Trophoblast cell (in vitro differentiated cells and primary cell): ENCODE measurements around the gene HOOK1.

ENCODE experiments used
- DNase-seq, 2 donors: peaks; one replicate each; pipeline ENCODE4 v3.0.0-alpha.2; 2016
- H2AFZ ChIP-seq: 2 replicates; pipeline ENCODE4 v1.6.1; 2013; ENCODE audit warnings: low read length, moderate library complexity, mild to moderate bottlenecking; ENCODE audit not compliant: insufficient read depth, poor library complexity
- H2AK5ac ChIP-seq: 2 replicates; pipeline ENCODE4 v1.6.1; 2013; ENCODE audit warnings: mild to moderate bottlenecking, low read length
- H2BK120ac ChIP-seq: 2 replicates; pipeline ENCODE4 v1.6.1; 2013; ENCODE audit warnings: low read length, mild to moderate bottlenecking, moderate library complexity; ENCODE audit not compliant: insufficient read depth, poor library complexity
- H2BK12ac ChIP-seq: 2 replicates; pipeline ENCODE4 v1.6.1; 2013; ENCODE audit warnings: mild to moderate bottlenecking, low read length, moderate library complexity
- H2BK5ac ChIP-seq: 2 replicates; pipeline ENCODE4 v1.6.1; 2013; ENCODE audit warnings: low read length, low read depth, moderate library complexity, mild to moderate bottlenecking; ENCODE audit not compliant: poor library complexity
- H3K14ac ChIP-seq: 2 replicates; pipeline ENCODE4 v1.6.1; 2013; ENCODE audit warnings: mild to moderate bottlenecking, low read length
- H3K18ac ChIP-seq: 2 replicates; pipeline ENCODE4 v1.6.1; 2013; ENCODE audit warnings: mild to moderate bottlenecking, low read length
- H3K23ac ChIP-seq: 2 replicates; pipeline ENCODE4 v1.6.1; 2013; ENCODE audit warnings: low read length
- H3K27ac ChIP-seq: 2 replicates; pipeline ENCODE4 v1.5.1; 2013; ENCODE audit warnings: low read depth, mild to moderate bottlenecking, inconsistent platforms, low read length, moderate library complexity
- H3K27me3 ChIP-seq: 2 replicates; pipeline ENCODE4 v1.6.1; 2013; ENCODE audit warnings: inconsistent platforms, mild to moderate bottlenecking, low read length, moderate library complexity; ENCODE audit not compliant: insufficient read depth
- H3K36me3 ChIP-seq, 2 experiments: 1 replicate in 1 of 2; 2 replicates in 1 of 2; pipeline ENCODE4 v1.6.1; 2013; ENCODE audit warnings: low read length in 2 of 2, mild to moderate bottlenecking in 2 of 2, moderate library complexity in 1 of 2; ENCODE audit not compliant: insufficient read depth in 2 of 2, control insufficient read depth in 1 of 2
- H3K4ac ChIP-seq: 2 replicates; pipeline ENCODE4 v1.6.1; 2013; ENCODE audit warnings: low read depth, mild to moderate bottlenecking, low read length, moderate library complexity
- H3K4me1 ChIP-seq, 2 experiments: 1 replicate in 1 of 2; 2 replicates in 1 of 2; pipeline ENCODE4 v1.6.1; 2013; ENCODE audit warnings: low read length in 2 of 2, mild to moderate bottlenecking in 2 of 2, moderate library complexity in 1 of 2; ENCODE audit not compliant: insufficient read depth in 2 of 2, control insufficient read depth in 1 of 2
- H3K4me2 ChIP-seq: 2 replicates; pipeline ENCODE4 v1.6.1; 2013; ENCODE audit warnings: inconsistent platforms, mild to moderate bottlenecking, low read length, moderate library complexity
- H3K4me3 ChIP-seq: 2 replicates; pipeline ENCODE4 v1.5.1; 2013; ENCODE audit warnings: mild to moderate bottlenecking, low read depth, low read length, inconsistent platforms
- H3K79me1 ChIP-seq: one replicate; pipeline ENCODE4 v1.6.1; 2013; ENCODE audit warnings: low read length
- H3K79me2 ChIP-seq: 2 replicates; pipeline ENCODE4 v1.6.1; 2013; ENCODE audit warnings: low read length, mild to moderate bottlenecking; ENCODE audit not compliant: control insufficient read depth, insufficient read depth, poor library complexity
- H3K9ac ChIP-seq: 2 replicates; pipeline ENCODE4 v1.6.1; 2013; ENCODE audit warnings: mild to moderate bottlenecking, low read length
- H3K9me3 ChIP-seq: 2 replicates; pipeline ENCODE4 v1.6.1; 2013; ENCODE audit warnings: low read depth, mild to moderate bottlenecking, control low read depth, inconsistent platforms, low read length; ENCODE audit not compliant: insufficient read depth
- H4K12ac ChIP-seq: 2 replicates; pipeline ENCODE4 v1.6.1; 2013; ENCODE audit warnings: low read depth, mild to moderate bottlenecking, low read length, moderate library complexity
- H4K8ac ChIP-seq: 2 replicates; pipeline ENCODE4 v1.6.1; 2013; ENCODE audit warnings: low read depth, mild to moderate bottlenecking, low read length, moderate library complexity
- H4K91ac ChIP-seq: one replicate; pipeline ENCODE4 v1.6.1; 2013; ENCODE audit warnings: low read depth, mild to moderate bottlenecking, low read length, moderate library complexity
- WGBS: extraction: QIAGEN DNeasy Blood & Tissue Kit; methylation state at CpG from one replicate; pipeline ENCODE4 v1.1.7; 2013; ENCODE audit warnings: missing lambda C conversion rate; ENCODE audit not compliant: insufficient read length, insufficient coverage; ENCODE audit errors: extremely low coverage; 5-methylcytosine and 5-hydroxymethylcytosine counted together

HOOK1 gene

DNA sequence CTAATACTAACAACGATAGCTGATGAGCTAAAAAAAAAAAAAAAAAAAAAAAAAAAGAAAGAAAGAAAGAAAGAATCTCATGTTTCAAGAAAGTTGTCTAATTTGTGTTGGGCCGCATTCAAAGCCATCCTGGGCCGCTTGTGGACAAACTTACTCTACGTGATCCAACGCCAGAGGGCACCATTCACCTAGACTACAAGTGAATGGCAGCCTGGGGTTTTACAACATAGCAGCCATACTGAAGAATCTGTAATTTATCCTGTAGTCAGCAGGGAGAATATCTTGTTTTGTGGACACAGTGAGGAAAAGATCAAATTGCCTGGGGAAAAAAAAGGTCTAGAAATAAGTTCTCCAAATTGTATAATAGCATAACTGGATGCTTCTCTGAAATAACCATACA lies 64.8 kb downstream of the HOOK1 start:
- H2AFZ ChIP-seq: no peak overlapping the region
- no peak overlapping the region for H3K4me3 ChIP-seq
- H2BK12ac ChIP-seq: no peak overlapping the region
- H4K91ac ChIP-seq: no peak overlapping the region
- H3K9me3 ChIP-seq: no peaks in the 10 kb centered on the region
- no peak overlapping the region for H4K8ac ChIP-seq
- no peaks in the 10 kb centered on the region for H3K79me1 ChIP-seq
- WGBS: no CpG with 5 or more reads among the region's 5 CpGs
- H3K9ac ChIP-seq: no peak overlapping the region
- no peak overlapping the region for H3K27ac ChIP-seq
- no peak overlapping the region for H3K23ac ChIP-seq
- H2BK5ac ChIP-seq: no peak overlapping the region
- no peaks in the 10 kb centered on the region for H3K27me3 ChIP-seq
- no peak overlapping the region for H3K14ac ChIP-seq
- no peak overlapping the region for H3K4me2 ChIP-seq
- H3K4ac ChIP-seq: no peak overlapping the region
- H2AK5ac ChIP-seq: no peak overlapping the region
- no peaks in the 10 kb centered on the region for H3K36me3 ChIP-seq
- no peak overlapping the region for H2BK120ac ChIP-seq
- H3K18ac ChIP-seq: no peak overlapping the region
- DNase-seq: peak; percentile 78 to 89
- no peaks in the 10 kb centered on the region for H3K79me2 ChIP-seq
- no peak overlapping the region for H4K12ac ChIP-seq
- H3K4me1 ChIP-seq: no peaks in the 10 kb centered on the region

DNA sequence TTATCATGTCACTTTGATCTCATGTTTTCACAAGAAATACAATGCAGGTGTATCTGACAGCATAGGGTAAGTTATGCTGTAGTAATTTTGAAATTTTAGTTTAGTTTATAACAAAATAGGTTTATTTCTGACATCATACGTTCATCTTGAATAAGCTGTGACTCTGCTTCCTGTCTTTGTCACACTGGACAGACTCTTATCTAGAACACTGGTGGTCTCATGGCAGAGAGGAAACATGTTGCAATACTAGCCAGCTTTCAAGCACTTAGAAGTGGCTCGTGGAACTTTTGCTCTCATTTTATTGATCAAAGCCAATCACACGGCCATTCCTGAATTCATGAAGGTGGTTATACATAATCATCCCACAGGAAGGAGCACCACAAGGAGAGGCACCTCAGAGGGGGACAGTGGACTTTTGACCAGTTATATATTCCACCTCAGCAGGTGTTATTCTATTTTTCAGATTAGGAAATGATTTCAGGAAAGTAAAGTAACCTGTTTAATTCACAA lies 65.3 kb downstream of the HOOK1 start:
- Histone ChIP-seq H3K23ac (no peak overlapping the region), H3K79me2 (no peaks in the 10 kb centered on the region), H4K91ac (no peak overlapping the region), H3K4me3 (no peak overlapping the region), H3K27ac (no peak overlapping the region), H3K9ac (no peak overlapping the region), H4K8ac (no peak overlapping the region), H2BK12ac (no peak overlapping the region), H2BK120ac (no peak overlapping the region), H3K14ac (no peak overlapping the region), H3K4ac (no peak overlapping the region), H3K27me3 (no peaks in the 10 kb centered on the region), H2AK5ac (no peak overlapping the region), H3K4me1 (no peaks in the 10 kb centered on the region), H3K4me2 (no peak overlapping the region), H3K18ac (no peak overlapping the region), H3K79me1 (no peaks in the 10 kb centered on the region), H3K9me3 (no peaks in the 10 kb centered on the region), H3K36me3 (no peaks in the 10 kb centered on the region), H4K12ac (no peak overlapping the region), H2AFZ (no peak overlapping the region), H2BK5ac (no peak overlapping the region)
- no peak for DNase-seq
- WGBS: no CpG with 5 or more reads among the region's 3 CpGs

DNA sequence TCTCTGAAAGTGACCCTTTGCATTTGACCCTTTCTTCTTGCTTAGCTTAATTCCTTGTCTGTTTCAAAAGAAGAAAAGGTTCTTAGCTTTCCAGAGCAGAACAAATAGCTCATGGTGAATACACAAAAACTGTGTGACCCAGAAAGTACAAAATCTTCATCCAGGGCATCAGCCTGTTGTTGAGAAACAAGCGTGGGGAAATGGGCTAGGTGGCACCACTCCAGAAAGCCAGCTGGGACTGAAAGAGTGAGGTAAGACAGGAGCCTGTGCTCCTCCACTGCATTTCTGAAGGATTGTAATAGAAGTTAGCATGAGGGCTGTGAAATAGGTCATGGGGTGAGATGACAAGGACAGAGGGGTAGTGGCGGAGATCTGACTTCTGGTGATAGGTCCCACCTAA lies 66.0 kb downstream of the HOOK1 start:
- H2AFZ ChIP-seq: no peak overlapping the region
- no peaks in the 10 kb centered on the region for H3K36me3 ChIP-seq
- no CpG with 5 or more reads among the region's 2 CpGs for WGBS

DNA sequence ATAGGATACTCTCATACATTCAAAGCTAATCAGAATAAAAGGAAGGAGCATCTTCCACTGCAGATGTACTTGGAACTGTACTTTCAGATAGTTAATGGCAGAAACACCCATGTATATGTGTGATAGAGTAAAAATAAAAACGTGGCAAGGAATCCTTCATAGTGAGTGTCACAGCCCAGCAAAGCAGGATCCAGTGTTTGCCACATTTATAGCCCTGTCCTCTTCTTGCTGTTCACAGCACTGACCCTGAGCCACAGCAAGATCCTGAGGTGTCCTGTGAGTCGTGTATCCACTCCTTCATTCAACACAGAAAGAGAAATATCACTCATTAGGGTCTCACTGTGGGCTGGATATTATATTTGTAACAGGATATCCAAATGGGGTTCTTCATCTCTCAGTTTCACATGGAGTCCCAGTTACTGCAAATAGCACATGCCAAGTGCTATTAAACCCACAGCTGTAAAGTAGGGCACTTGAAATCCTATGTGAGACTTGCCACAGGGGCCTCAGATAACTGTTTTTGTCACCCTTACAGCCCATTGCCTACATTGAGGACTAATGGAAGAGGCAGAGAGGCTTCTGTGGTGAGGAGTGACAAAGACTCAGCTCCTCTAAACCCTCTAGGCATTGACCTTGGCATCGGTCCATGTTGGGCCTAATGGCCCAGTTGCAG lies 70.5 kb downstream of the HOOK1 start:
- Histone ChIP-seq H3K27ac (no peak overlapping the region), H2AFZ (no peak overlapping the region), H3K79me1 (no peaks in the 10 kb centered on the region), H4K12ac (no peak overlapping the region), H3K4ac (no peak overlapping the region), H2BK5ac (no peak overlapping the region), H3K9ac (no peak overlapping the region), H3K18ac (no peak overlapping the region), H2AK5ac (no peak overlapping the region), H3K79me2 (no peaks in the 10 kb centered on the region), H3K4me1 (no peaks in the 10 kb centered on the region), H3K23ac (no peak overlapping the region), H2BK120ac (no peak overlapping the region), H3K14ac (no peak overlapping the region), H3K27me3 (no peaks in the 10 kb centered on the region), H4K8ac (no peak overlapping the region), H4K91ac (no peak overlapping the region), H2BK12ac (no peak overlapping the region), H3K36me3 (peaks cover 0 to 2% of the 10 kb centered on the region in 2 experiments), H3K4me3 (no peak overlapping the region), H3K9me3 (peaks cover 4% of the 10 kb centered on the region), H3K4me2 (no peak overlapping the region)
- no peak for DNase-seq
- no CpG with 5 or more reads among the region's 3 CpGs for WGBS

More for the DNA sequence above, 66.0 kb downstream of the HOOK1 start:
- H3K4ac ChIP-seq: no peak overlapping the region
- no peak overlapping the region for H4K8ac ChIP-seq
- DNase-seq: no peak
- no peak overlapping the region for H3K23ac ChIP-seq
- H3K9ac ChIP-seq: no peak overlapping the region
- no peak overlapping the region for H4K12ac ChIP-seq
- H3K4me3 ChIP-seq: no peak overlapping the region
- no peak overlapping the region for H2BK5ac ChIP-seq
- no peak overlapping the region for H3K18ac ChIP-seq
- H3K27me3 ChIP-seq: no peaks in the 10 kb centered on the region
- H3K79me2 ChIP-seq: no peaks in the 10 kb centered on the region
- H3K4me1 ChIP-seq: no peaks in the 10 kb centered on the region
- H3K79me1 ChIP-seq: no peaks in the 10 kb centered on the region
- no peaks in the 10 kb centered on the region for H3K9me3 ChIP-seq
- no peak overlapping the region for H3K27ac ChIP-seq
- H3K14ac ChIP-seq: no peak overlapping the region
- H2BK120ac ChIP-seq: no peak overlapping the region
- H2BK12ac ChIP-seq: no peak overlapping the region
- no peak overlapping the region for H3K4me2 ChIP-seq
- no peak overlapping the region for H2AK5ac ChIP-seq
- H4K91ac ChIP-seq: no peak overlapping the region
